SK-N-SH (cell line): ENCODE measurements around the gene SYT1. TPM values are rescaled to one million over a fixed set of nuclear protein-coding genes. Genes with fewer than 3 reads are reported as not detected.

Source experiments
- CTCF ChIA-PET: fragments of 300-600, 350-600 bp; formaldehyde crosslinking; extraction: SDS; loops from one replicate; lab custom pipeline; 2021; lab: Yijun Ruan, JAX
- POLR2A ChIA-PET: fragments of 350-600 bp; sonication (Branson Sonifier 250); formaldehyde crosslinking; extraction: SDS; loops from one replicate; lab custom pipeline; 2020; ENCODE audit warnings: antibody characterized with exemption, inconsistent platforms; lab: Yijun Ruan, JAX
- DNase-seq: peaks from one replicate; pipeline ENCODE4 v3.0.0; 2012
- H2AFZ ChIP-seq: fragments of 200-600 bp; sonication (generic); 2 replicates; pipeline ENCODE4 v1.8.1; 2016; ENCODE audit warnings: antibody characterized with exemption, mild to moderate bottlenecking, low read depth
- H3F3A ChIP-seq: fragments of 200-600 bp; sonication (generic); replicated peaks from 2 replicates; pipeline ENCODE3; 2016; ENCODE audit warnings: antibody characterized with exemption, mild to moderate bottlenecking; ENCODE audit not compliant: insufficient read depth
- H3K27ac ChIP-seq, 2 experiments: fragments of 200-500 bp in 1 of 2; fragments of 200-600 bp in 1 of 2; sonication (Bioruptor generic) in 1 of 2; sonication (generic), shearing (Covaris generic) in 1 of 2; 2 replicates each; pipeline versions ENCODE4 v1.5.1 to v1.6.1; 2014 to 2016; ENCODE audit warnings: low read depth in 2 of 2, inconsistent platforms in 1 of 2, low read length in 1 of 2, mild to moderate bottlenecking in 1 of 2, mixed read lengths in 1 of 2
- H3K27me3 ChIP-seq: fragments of 200-600 bp; sonication (generic), shearing (Covaris generic); 2 replicates; pipeline ENCODE4 v1.6.1; 2016; ENCODE audit warnings: mixed run types; ENCODE audit not compliant: insufficient read depth
- H3K36me3 ChIP-seq, 2 experiments: fragments of 200-500 bp in 1 of 2; fragments of 200-600 bp in 1 of 2; sonication (Bioruptor generic) in 1 of 2; sonication (generic) in 1 of 2; replicated peaks in 1 of 2; 2 replicates each; pipeline versions ENCODE3 to v1.5.1; 2014 to 2016; ENCODE audit warnings: low read length in 1 of 2, mild to moderate bottlenecking in 1 of 2; ENCODE audit not compliant: insufficient read depth in 2 of 2, control insufficient read depth in 1 of 2
- H3K4me1 ChIP-seq, 2 experiments: fragments of 200-500 bp in 1 of 2; fragments of 200-600 bp in 1 of 2; sonication (Bioruptor generic) in 1 of 2; sonication (generic), shearing (Covaris generic) in 1 of 2; 2 replicates each; pipeline versions ENCODE4 v1.5.1 to v1.6.1; 2014 to 2016; ENCODE audit warnings: low read depth in 1 of 2, low read length in 1 of 2, mixed run types in 1 of 2; ENCODE audit not compliant: insufficient read depth in 2 of 2, control insufficient read depth in 1 of 2
- H3K4me2 ChIP-seq: fragments of 200-600 bp; sonication (generic), shearing (Covaris generic); 2 replicates; pipeline ENCODE4 v1.6.1; 2017; ENCODE audit warnings: mixed run types
- H3K4me3 ChIP-seq, 2 experiments: fragments of 200-500 bp in 1 of 2; fragments of 200-600 bp in 1 of 2; sonication (Bioruptor generic) in 1 of 2; sonication (generic), shearing (Covaris generic) in 1 of 2; 2 replicates each; pipeline versions ENCODE4 v1.5.1 to v1.8.1; 2014 to 2016; ENCODE audit warnings: low read depth in 2 of 2, inconsistent platforms in 1 of 2, low read length in 1 of 2, mild to moderate bottlenecking in 1 of 2, mixed read lengths in 1 of 2, moderate library complexity in 1 of 2
- H3K79me2 ChIP-seq: fragments of 200-600 bp; sonication (generic); 2 replicates; pipeline ENCODE4 v1.8.1; 2017; ENCODE audit warnings: mild to moderate bottlenecking; ENCODE audit not compliant: insufficient read depth
- H3K9ac ChIP-seq: fragments of 200-600 bp; sonication (generic); 2 replicates; pipeline ENCODE4 v1.6.1; 2017; ENCODE audit warnings: mixed run types
- H3K9me2 ChIP-seq: fragments of 200-600 bp; sonication (generic); 2 replicates; pipeline ENCODE4 v1.6.1; 2017; ENCODE audit warnings: mixed run types
- H3K9me3 ChIP-seq: fragments of 200-600 bp; sonication (generic); 2 replicates; pipeline ENCODE4 v1.6.1; 2017; ENCODE audit warnings: mixed run types, mild to moderate bottlenecking, moderate library complexity
- H4K20me1 ChIP-seq: fragments of 200-600 bp; sonication (generic); 2 replicates; pipeline ENCODE4 v1.6.1; 2017; ENCODE audit warnings: mild to moderate bottlenecking, mixed run types; ENCODE audit not compliant: insufficient read depth
- CHD2 ChIP-seq: fragments of 150-350 bp; IDR thresholded peaks from 2 replicates; pipeline ENCODE4 v1.6.1; 2018; ENCODE audit warnings: low read length; ENCODE audit not compliant: partially characterized antibody
- FOSL2 ChIP-seq: IDR thresholded peaks from 2 replicates; pipeline ENCODE4 v1.4.0; 2012; ENCODE audit warnings: low read depth, mild to moderate bottlenecking, moderate library complexity, borderline replicate concordance
- FOXJ3 ChIP-seq: sonication (generic); formaldehyde crosslinking; IDR thresholded peaks from 2 replicates; pipeline ENCODE4 v1.5.1; 2020; ENCODE audit warnings: mild to moderate bottlenecking, missing genetic modification reagents
- FOXM1 ChIP-seq: IDR thresholded peaks from 2 replicates; pipeline ENCODE4 v1.4.0; 2012; ENCODE audit warnings: low read depth, mild to moderate bottlenecking
- GATA2 ChIP-seq: sonication (generic); formaldehyde crosslinking; IDR thresholded peaks from 2 replicates; pipeline ENCODE4 v1.5.0; 2020; ENCODE audit warnings: mild to moderate bottlenecking, missing genetic modification reagents
- JUND ChIP-seq: IDR thresholded peaks from 2 replicates; pipeline ENCODE4 v1.4.0; 2012
- NFIC ChIP-seq: IDR thresholded peaks from 2 replicates; pipeline ENCODE4 v1.4.0; 2012; ENCODE audit warnings: borderline replicate concordance
- PBX3 ChIP-seq: IDR thresholded peaks from 2 replicates; pipeline ENCODE4; 2012
- POLR2AphosphoS5 ChIP-seq: IDR thresholded peaks from 2 replicates; pipeline ENCODE4 v1.6.1; 2012; ENCODE audit warnings: low read depth, low read length
- RCOR1 ChIP-seq: fragments of 150-350 bp; IDR thresholded peaks from 2 replicates; pipeline ENCODE4 v1.6.1; 2017; ENCODE audit warnings: antibody characterized with exemption, low read length
- REST ChIP-seq: IDR thresholded peaks from 2 replicates; pipeline ENCODE4 v1.6.1; 2012; ENCODE audit warnings: mild to moderate bottlenecking, low read depth, low read length, moderate library complexity
- RFX5 ChIP-seq: IDR thresholded peaks from 2 replicates; pipeline ENCODE4 v1.6.1; 2012; ENCODE audit warnings: mild to moderate bottlenecking, improper control_type of control experiment, low read length
- TAF1 ChIP-seq: IDR thresholded peaks from 2 replicates; pipeline ENCODE4 v1.6.1; 2012; ENCODE audit warnings: low read depth, mild to moderate bottlenecking, low read length, moderate library complexity, borderline replicate concordance
- TCF12 ChIP-seq: IDR thresholded peaks from 2 replicates; pipeline ENCODE4 v1.4.0; 2012
- YY1 ChIP-seq: IDR thresholded peaks from 2 replicates; pipeline ENCODE4 v1.4.0; 2012; ENCODE audit warnings: low read depth, mild to moderate bottlenecking
- WGBS: methylation state at CpG from one replicate; pipeline ENCODE4 v1.1.6; 2017; ENCODE audit warnings: low lambda C conversion rate; 5-methylcytosine and 5-hydroxymethylcytosine counted together
- polyA plus RNA-seq, 3 experiments: library from polyadenylated mRNA; depleted of rRNA; stranded (reverse); fragments of >200 nt; gene quantifications; 2 replicates each; pipeline ENCODE4 v1.2.3, GENCODE V29; 2012
- TF ChIP-seq, protein P1 (sequence below): fragments of 150-350 bp; IDR thresholded peaks from 2 replicates; pipeline ENCODE4 v1.6.1; 2016; ENCODE audit warnings: mild to moderate bottlenecking, low read depth, low read length
- TF ChIP-seq, protein P2 (sequence below): IDR thresholded peaks from 2 replicates; pipeline ENCODE4 v1.4.0; 2012; ENCODE audit warnings: low read depth, borderline replicate concordance

SYT1 gene
- polyA plus RNA-seq, 1 of the 3 experiments (the other 2 are of a cell fraction) = 12.7 TPM

- peaks cover 0 to 2% of the 10 kb centered on the region in 2 experiments; a peak in 3 of 4 replicates for H3K4me1 ChIP-seq
- DNase-seq = no peak
- POLR2A ChIA-PET = no interaction called here
These were observed 465.4 kb downstream of the SYT1 start for GRCh38 chr12:79329933-79330332.

GRCh38 chr12:79331870-79332269 is 467.3 kb downstream of the SYT1 start:
- H4K20me1 ChIP-seq = no peaks in the 10 kb centered on the region
- no peak overlapping the region for H2AFZ ChIP-seq
- TF ChIP-seq JUND (no peak), PBX3 (no peak), TCF12 (0 out of 2 replicates have a peak, but pooled peaks have one; percentile 4)
- H3K79me2 ChIP-seq = no peaks in the 10 kb centered on the region
- H3K4me3 ChIP-seq = no peak overlapping the region
- H3F3A ChIP-seq = no peaks in the 10 kb centered on the region
- peaks cover 0 to 2% of the 10 kb centered on the region in 2 experiments; a peak in 3 of 4 replicates for H3K4me1 ChIP-seq
- no peaks in the 10 kb centered on the region for H3K9me2 ChIP-seq
- H3K4me2 ChIP-seq = no peak overlapping the region
- POLR2A ChIA-PET = no interaction called here
- no peak overlapping the region for H3K9ac ChIP-seq
- CTCF ChIA-PET = no interaction called here
- H3K9me3 ChIP-seq = no peaks in the 10 kb centered on the region
- WGBS = 73% methylated on average over 1 of the region's 1 CpG
- peaks cover 7 to 10% of the 10 kb centered on the region in 2 experiments for H3K36me3 ChIP-seq
- no peaks in the 10 kb centered on the region for H3K27me3 ChIP-seq
- DNase-seq = no peak
- H3K27ac ChIP-seq = 0 out of 4 replicates have a peak overlapping the region, but pooled peaks of 1 of the 2 experiments have one; percentile 14

More at GRCh38 chr12:79329933-79330332, 465.4 kb downstream of the SYT1 start:
- 98% methylated on average over 2 of the region's 2 CpGs for WGBS
- no peak overlapping the region for H3K4me2 ChIP-seq
- no peaks in the 10 kb centered on the region for H3K79me2 ChIP-seq
- H3K4me3 ChIP-seq = no peak overlapping the region
- H3K9me2 ChIP-seq = no peaks in the 10 kb centered on the region
- no peak overlapping the region for H2AFZ ChIP-seq
- no peak for TF ChIP-seq TAF1
- no peak for TF ChIP-seq NFIC
- no peak for TF ChIP-seq CHD2
- no peak for TF ChIP-seq YY1
- no peak for TF ChIP-seq FOXJ3 (CRISPR knock-in tag)
- no peak for TF ChIP-seq RCOR1
- TF ChIP-seq FOXM1 = no peak
- no peaks in the 10 kb centered on the region for H4K20me1 ChIP-seq
- H3K9ac ChIP-seq = no peak overlapping the region
- no peak overlapping the region for H3K27ac ChIP-seq
- peaks cover 7 to 12% of the 10 kb centered on the region in 2 experiments for H3K36me3 ChIP-seq
- CTCF ChIA-PET = interaction anchor here (1.0 kb wide), 1 partner anchor 13 kb away, joined by 3 read pairs; no protein-coding TSS in a partner anchor
- no peaks in the 10 kb centered on the region for H3F3A ChIP-seq
- H3K9me3 ChIP-seq = no peaks in the 10 kb centered on the region
- no peaks in the 10 kb centered on the region for H3K27me3 ChIP-seq

- Histone ChIP-seq H3K4me1 (peaks cover 0 to 4% of the 10 kb centered on the region in 2 experiments; a peak in 2 of 4 replicates), H2AFZ (no peak overlapping the region), H3K27me3 (no peaks in the 10 kb centered on the region), H3K27ac (no peak overlapping the region), H3K36me3 (peaks cover 7 to 10% of the 10 kb centered on the region in 2 experiments), H3K9me2 (no peaks in the 10 kb centered on the region), H3K4me2 (no peak overlapping the region), H3K4me3 (no peak overlapping the region), H3F3A (no peaks in the 10 kb centered on the region), H4K20me1 (no peaks in the 10 kb centered on the region), H3K79me2 (no peaks in the 10 kb centered on the region), H3K9me3 (no peaks in the 10 kb centered on the region), H3K9ac (no peak overlapping the region)
- 95% methylated on average over 3 of the region's 3 CpGs for WGBS
- no peak for DNase-seq
- POLR2A ChIA-PET = no interaction called here
- CTCF ChIA-PET = interaction anchor here (1.3 kb wide), 1 partner anchor 14 kb away, joined by 6 read pairs; no protein-coding TSS in a partner anchor
- TF ChIP-seq REST (no peak), GATA2 (CRISPR knock-in tag) (no peak), FOXJ3 (CRISPR knock-in tag) (no peak), FOSL2 (no peak), POLR2AphosphoS5 (no peak), JUND (no peak), RFX5 (no peak), TCF12 (no peak)
- TF ChIP-seq, protein P1, sequence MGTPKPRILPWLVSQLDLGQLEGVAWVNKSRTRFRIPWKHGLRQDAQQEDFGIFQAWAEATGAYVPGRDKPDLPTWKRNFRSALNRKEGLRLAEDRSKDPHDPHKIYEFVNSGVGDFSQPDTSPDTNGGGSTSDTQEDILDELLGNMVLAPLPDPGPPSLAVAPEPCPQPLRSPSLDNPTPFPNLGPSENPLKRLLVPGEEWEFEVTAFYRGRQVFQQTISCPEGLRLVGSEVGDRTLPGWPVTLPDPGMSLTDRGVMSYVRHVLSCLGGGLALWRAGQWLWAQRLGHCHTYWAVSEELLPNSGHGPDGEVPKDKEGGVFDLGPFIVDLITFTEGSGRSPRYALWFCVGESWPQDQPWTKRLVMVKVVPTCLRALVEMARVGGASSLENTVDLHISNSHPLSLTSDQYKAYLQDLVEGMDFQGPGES = no peak
- TF ChIP-seq, protein P2, sequence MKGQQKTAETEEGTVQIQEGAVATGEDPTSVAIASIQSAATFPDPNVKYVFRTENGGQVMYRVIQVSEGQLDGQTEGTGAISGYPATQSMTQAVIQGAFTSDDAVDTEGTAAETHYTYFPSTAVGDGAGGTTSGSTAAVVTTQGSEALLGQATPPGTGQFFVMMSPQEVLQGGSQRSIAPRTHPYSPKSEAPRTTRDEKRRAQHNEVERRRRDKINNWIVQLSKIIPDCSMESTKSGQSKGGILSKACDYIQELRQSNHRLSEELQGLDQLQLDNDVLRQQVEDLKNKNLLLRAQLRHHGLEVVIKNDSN = no peak
These were observed 468.6 kb downstream of the SYT1 start for GRCh38 chr12:79333144-79333543.
